ENCODE data around the gene OR5D16. TPM values are rescaled to one million over a fixed set of nuclear protein-coding genes. Genes with fewer than 3 reads are reported as not detected.

Gene OR5D16
- total RNA-seq, result not detected in 2 replicates

GRCh38 chr11:55838452-55838851 is at the start of gene OR5D16:
Gene OR5D16, plus strand, starts transcription at chr11:55838752. Its CDS starts 0 bp downstream, at chr11:55838752.

GRCh38 chr11:55795256-55795655 is 43.3 kb upstream of the OR5D16 start, which contains the start of gene OR5D14:
Gene OR5D14, plus strand, starts transcription at chr11:55795556. Its CDS starts 0 bp downstream, at chr11:55795556.

GRCh38 chr11:55811067-55811466 is 27.5 kb upstream of the OR5D16 start, which contains the start of gene OR5L1:
Gene OR5L1, plus strand, starts transcription at chr11:55811367. Its CDS starts 100 bp downstream, at chr11:55811467.

GRCh38 chr11:55819330-55819729 is 19.2 kb upstream of the OR5D16 start, which contains the start of gene OR5D18:
Gene OR5D18, plus strand, starts transcription at chr11:55819630. Its CDS starts 0 bp downstream, at chr11:55819630.

GRCh38 chr11:55826919-55827318 is 11.6 kb upstream of the OR5D16 start, which contains the start of gene OR5L2:
Gene OR5L2, plus strand, starts transcription at chr11:55827219. Its CDS starts 0 bp downstream, at chr11:55827219.

GRCh38 chr11:55882997-55883396 is 44.4 kb downstream of the OR5D16 start, which contains the start of gene TRIM51:
Gene TRIM51, plus strand, starts transcription at chr11:55883297. Its CDS starts 2,132 bp downstream, at chr11:55885429.

Other genes starting within 250 kb of the OR5D16 start
- not detected in 2 replicates for gene OR4C11, start 231.1 kb upstream of the OR5D16 start, total RNA-seq
- not detected in 2 replicates for gene OR4P4, start 203.6 kb upstream of the OR5D16 start, total RNA-seq
- gene OR4S2, start 190.4 kb upstream of the OR5D16 start, total RNA-seq, result not detected in 2 replicates
- gene OR4C6, start 176.6 kb upstream of the OR5D16 start, total RNA-seq, result not detected in 2 replicates
- not detected in 2 replicates for gene OR5D13, start 65.3 kb upstream of the OR5D16 start, total RNA-seq
- not detected in 2 replicates for gene OR5D14, start 43.2 kb upstream of the OR5D16 start, total RNA-seq
- gene OR5L1, start 27.4 kb upstream of the OR5D16 start, total RNA-seq, result not detected in 2 replicates
- not detected in 2 replicates for gene OR5D18, start 19.1 kb upstream of the OR5D16 start, total RNA-seq
- not detected in 2 replicates for gene OR5L2, start 11.5 kb upstream of the OR5D16 start, total RNA-seq
- gene TRIM51, start 44.5 kb downstream of the OR5D16 start, total RNA-seq, result not detected in 2 replicates
- not detected in 2 replicates for gene OR5W2, start 75.8 kb downstream of the OR5D16 start, total RNA-seq
- not detected in 2 replicates for gene OR5I1, start 97.6 kb downstream of the OR5D16 start, total RNA-seq
- gene OR10AG1, start 131.2 kb downstream of the OR5D16 start, total RNA-seq, result not detected in 2 replicates
- not detected in 2 replicates for gene OR5F1, start 155.9 kb downstream of the OR5D16 start, total RNA-seq
- not detected in 2 replicates for gene OR5AS1, start 188.9 kb downstream of the OR5D16 start, total RNA-seq

Measured in hair follicular keratinocyte (primary cell).